ENCODE measurements around the gene ELP5. TPM values are rescaled to one million over a fixed set of nuclear protein-coding genes. Genes with fewer than 3 reads are reported as not detected.
A peak's percentile ranks its signal among the peaks of the same experiment; 100 is the strongest.

The ELP5 gene
- total and polyA plus RNA-seq, 10 of the 15 experiments (the other 5 are each of a cell fraction or from before 2014, with no cell fraction given), result 41.1 to 109 (median 77.5) TPM

GRCh38 chr17:7296189-7296861 lies 44.3 kb downstream of the ELP5 start (continued):
- TF ChIP-seq E2F4 (IDR thresholded peaks at IDR 0.05; ENCODE audit: low read depth, low read length) (no peak), IRF3 (IDR thresholded peaks at IDR 0.05) (no peak), LARP7 (IDR thresholded peaks at IDR 0.05) (peak; percentile 74; the same call in 1 of the 2 replicates), ELK1 (IDR thresholded peaks at IDR 0.05; ENCODE audit: low read depth, low read length) (no peak), RB1 (IDR thresholded peaks at IDR 0.05; ENCODE audit: borderline replicate concordance) (no peak; the same call in 1 of the 2 replicates), ASH2L (IDR thresholded peaks at IDR 0.05; ENCODE audit: borderline replicate concordance, low read depth) (no peak), NR2C2 (IDR thresholded peaks at IDR 0.05; ENCODE audit: borderline replicate concordance, control insufficient read depth, insufficient read length, low read depth) (no peak), SMAD5 (IDR thresholded peaks at IDR 0.05; ENCODE audit: low read depth) (no peak), NRF1 (conservative IDR thresholded peaks at IDR 0.05; ENCODE audit: low read depth, low read length) (no peak), NFIC (IDR thresholded peaks at IDR 0.05; ENCODE audit: low read depth, low read length) (no peak), RAD21 (IDR thresholded peaks at IDR 0.05; ENCODE audit: insufficient read depth, low read depth, low read length) (peak; percentile 74), MEF2A (IDR thresholded peaks at IDR 0.05; ENCODE audit: insufficient read depth, low read depth, low read length) (no peak), CTCF (IDR thresholded peaks at IDR 0.05 in 2 of 3, conservative IDR thresholded peaks at IDR 0.05 in 1 of 3; ENCODE audit: control insufficient read depth in 2 of 3, extremely low read depth in 1 of 3, insufficient read depth in 1 of 3, low read depth in 3 of 3, low read length in 3 of 3) (peak; percentile 84 to 93 (median 86); a peak in 5 of 6 replicates), MEF2B (IDR thresholded peaks at IDR 0.05; ENCODE audit: partially characterized antibody, poor library complexity, severe bottlenecking) (no peak), DPF2 (IDR thresholded peaks at IDR 0.05) (0 out of 2 replicates have a peak, but pooled peaks have one; percentile 24), MYB (IDR thresholded peaks at IDR 0.05; ENCODE audit: borderline replicate concordance, low read depth, low read length) (no peak), SMARCA5 (IDR thresholded peaks at IDR 0.05) (peak; percentile 55; the same call in 1 of the 2 replicates), ZNF274 (IDR thresholded peaks at IDR 0.05; ENCODE audit: insufficient read depth, insufficient read length) (no peak), KAT2A (conservative IDR thresholded peaks at IDR 0.05; ENCODE audit: control insufficient read depth, low read depth, low read length) (no peak), EED (IDR thresholded peaks at IDR 0.05; ENCODE audit: low read depth) (peak; percentile 40; the same call in 1 of the 2 replicates), POLR2AphosphoS5 (IDR thresholded peaks at IDR 0.05; ENCODE audit: low read length) (no peak), GABPA (IDR thresholded peaks at IDR 0.05; ENCODE audit: low read depth) (no peak), RELB (IDR thresholded peaks at IDR 0.05; ENCODE audit: low read depth) (no peak), EGR1 (IDR thresholded peaks at IDR 0.05; ENCODE audit: borderline replicate concordance in 1 of 2, low read depth in 2 of 2, low read length in 2 of 2) (no peak)
